K562 (cell line): ENCODE data around the gene CFHR5. TPM values are rescaled to one million over a fixed set of nuclear protein-coding genes. Genes with fewer than 3 reads are reported as not detected.

ENCODE experiments used
- CAMTA2 ChIP-seq: fragments of 250-450 bp; sonication (Bioruptor Pico); conservative IDR thresholded peaks from 2 replicates; pipeline ENCODE4 v1.5.1; 2022
- CBX3 ChIP-seq, 2 experiments: IDR thresholded peaks; 1 replicate in 1 of 2; 2 replicates in 1 of 2; pipeline ENCODE4 v1.6.1; 2012; ENCODE audit warnings: inconsistent platforms in 2 of 2, low read length in 2 of 2, borderline replicate concordance in 1 of 2, control low read depth in 1 of 2
- DPF2 ChIP-seq: fragments of 450-650 bp; IDR thresholded peaks from 2 replicates; pipeline ENCODE4 v1.6.1; 2016
- E2F4 ChIP-seq: sonication (generic); formaldehyde crosslinking; IDR thresholded peaks from 2 replicates; pipeline ENCODE4 v1.8.0; 2022; ENCODE audit warnings: mild to moderate bottlenecking, low read depth, missing genetic modification reagents
- GTF2E2 ChIP-seq: fragments of 200-800 bp; sonication (Bioruptor generic); IDR thresholded peaks from 2 replicates; pipeline ENCODE4 v1.6.1; 2016; ENCODE audit warnings: missing genetic modification characterization, missing compliant biosample characterization
- JUN ChIP-seq, 2 experiments: sonication (generic) in 1 of 2; formaldehyde crosslinking in 1 of 2; IDR thresholded peaks; 2 replicates each; pipeline versions ENCODE4 v1.6.1 to v1.8.0; 2012 to 2022; ENCODE audit warnings: borderline replicate concordance in 2 of 2, mild to moderate bottlenecking in 2 of 2, improper control_type of control experiment in 1 of 2, low read depth in 1 of 2, low read length in 1 of 2, missing genetic modification reagents in 1 of 2
- MIER1 ChIP-seq: fragments of 450-650 bp; IDR thresholded peaks from 2 replicates; pipeline ENCODE4 v1.6.1; 2016; ENCODE audit warnings: antibody characterized with exemption, mild to moderate bottlenecking, low read depth
- NFE2L1 ChIP-seq: fragments of 450-650 bp; IDR thresholded peaks from 2 replicates; pipeline ENCODE4 v1.6.1; 2016; ENCODE audit warnings: missing genetic modification characterization, low read depth, mild to moderate bottlenecking, missing compliant biosample characterization, moderate library complexity, borderline replicate concordance
- NUFIP1 ChIP-seq: fragments of 450-650 bp; IDR thresholded peaks from 2 replicates; pipeline ENCODE4 v1.6.1; 2018; ENCODE audit not compliant: partially characterized antibody
- SIN3A ChIP-seq, 2 experiments: fragments of 150-350 bp in 1 of 2; IDR thresholded peaks; 2 replicates each; pipeline ENCODE4 v1.6.1; 2011 to 2016; ENCODE audit warnings: borderline replicate concordance in 2 of 2, low read depth in 2 of 2, low read length in 2 of 2, mild to moderate bottlenecking in 2 of 2, moderate library complexity in 2 of 2; ENCODE audit not compliant: control insufficient read depth in 1 of 2
- SLC30A9 ChIP-seq: fragments of 250-450 bp; sonication (Bioruptor Pico); IDR thresholded peaks from 2 replicates; pipeline ENCODE4 v1.8.0; 2022; ENCODE audit warnings: mild to moderate bottlenecking, moderate library complexity
- STAG1 ChIP-seq: sonication (generic); formaldehyde crosslinking; IDR thresholded peaks from 2 replicates; pipeline ENCODE4 v1.5.0; 2020; ENCODE audit warnings: missing genetic modification reagents, borderline replicate concordance
- ZNF318 ChIP-seq, 2 experiments: fragments of 450-650 bp; IDR thresholded peaks; 2 replicates each; pipeline ENCODE4 v1.6.1; 2016; ENCODE audit warnings: mild to moderate bottlenecking in 2 of 2, borderline replicate concordance in 1 of 2, low read depth in 1 of 2, moderate library complexity in 1 of 2
- ZNF79 ChIP-seq: fragments of 250-450 bp; sonication (Bioruptor Pico); IDR thresholded peaks from 2 replicates; pipeline ENCODE4 v1.4.0; 2020; ENCODE audit warnings: low read depth, mild to moderate bottlenecking, moderate library complexity
- polyA plus RNA-seq, 8 experiments: library from polyadenylated mRNA; depleted of rRNA in 4 of 8; stranded (reverse) in 5 of 8; unstranded in 3 of 8; fragments of >200 nt; fragmentation: Nextera tagmentation in 2 of 8; fragmentation: Illumina TruSeq in 1 of 8; extraction: Ambion mirVana in 2 of 8; extraction: Trizol in 1 of 8; gene quantifications; 2 replicates each; pipeline versions ENCODE4 v1.2.1 to v1.2.3, GENCODE V29; 2011 to 2014; ENCODE audit warnings: inconsistent platforms in 1 of 8, missing spikeins in 1 of 8
- total RNA-seq, 7 experiments: library from RNA; depleted of rRNA in 6 of 7; stranded (reverse); fragments of >200 nt in 6 of 7; fragmentation: Illumina TruSeq in 2 of 7; extraction: Trizol in 2 of 7; gene quantifications; 2 replicates each; pipeline versions ENCODE4 v1.2.1 to v1.2.3, GENCODE V29; 2011 to 2021; ENCODE audit warnings: low replicate concordance in 1 of 7

The CFHR5 gene
- total and polyA plus RNA-seq, 9 of the 15 experiments (the other 6 are each of a cell fraction or from before 2014, with no cell fraction given), result not detected

GRCh38 chr1:196933531-196934189, 43.7 kb upstream of the CFHR5 start (continued):
- no peak for TF ChIP-seq ZNF318 (IDR thresholded peaks at IDR 0.05; ENCODE audit: borderline replicate concordance in 1 of 2, low read depth in 1 of 2)
- TF ChIP-seq NFE2L1 (tag), result no peak
- TF ChIP-seq ZNF79 (CRISPR knock-in tag), result no peak
- no peak for TF ChIP-seq NUFIP1
- TF ChIP-seq STAG1 (CRISPR knock-in tag), result no peak
- TF ChIP-seq CBX3 (IDR thresholded peaks at IDR 0.05; ENCODE audit: borderline replicate concordance in 1 of 2, low read length in 2 of 2), result peak in 1 of 2 experiments; percentile 81; a peak in 1 of 3 replicates
- peak in 1 of 2 experiments; percentile 33; a peak in 1 of 4 replicates for TF ChIP-seq SIN3A (IDR thresholded peaks at IDR 0.05; ENCODE audit: borderline replicate concordance in 2 of 2, control insufficient read depth in 1 of 2, low read depth in 2 of 2, low read length in 2 of 2)
- no peak for TF ChIP-seq SLC30A9 (CRISPR knock-in tag)
- no peak for TF ChIP-seq DPF2
- no peak for TF ChIP-seq CAMTA2 (CRISPR knock-in tag)
- no peak for TF ChIP-seq JUN (IDR thresholded peaks at IDR 0.05; ENCODE audit: borderline replicate concordance, low read depth, low read length)
- TF ChIP-seq JUN (CRISPR knock-in tag; IDR thresholded peaks at IDR 0.05; ENCODE audit: borderline replicate concordance), result no peak
- no peak for TF ChIP-seq E2F4 (CRISPR knock-in tag)
- no peak for TF ChIP-seq MIER1
- no peak for TF ChIP-seq GTF2E2 (tag)
